Stimulated activated CD4-positive, alpha-beta T cell treated with anti-CD3 and anti-CD28 coated beads, Interleukin-4, amount 100 ng/mL, for 48 hours (primary cell): Measurements from ENCODE around the gene MMEL1.
A peak's percentile ranks its signal among the peaks of the same experiment; 100 is the strongest.
"Not testable (repeated sequence)": the region's sequence is repeated elsewhere in the genome, so short reads cannot be mapped to it uniquely, and the experiment has no call there.

ENCODE experiments used
- DNase-seq, 2 donors: peaks; one replicate each; pipeline ENCODE4 v3.0.0-alpha.2; 2020; ENCODE audit warnings: low read depth in 2 of 2

MMEL1 gene

GRCh38 chr1:2557482-2558400 is 75.1 kb downstream of the MMEL1 start:
- DNase-seq = no peak

GRCh38 chr1:2556678-2557481 is 75.9 kb downstream of the MMEL1 start:
- no peak for DNase-seq

- peak; percentile 53 to 58 for DNase-seq
Measured at GRCh38 chr1:2556277-2556677, 76.5 kb downstream of the MMEL1 start, which contains the start of gene TNFRSF14. Gene TNFRSF14 (plus strand): TSS chr1:2556371. CDS start chr1:2556665, 294 bp downstream.

GRCh38 chr1:2555634-2556276 is 77.1 kb downstream of the MMEL1 start:
- peak; percentile 73 to 75 for DNase-seq

GRCh38 chr1:2554621-2555387 is 78.0 kb downstream of the MMEL1 start:
- DNase-seq = no peak

- no peak for DNase-seq
Measured at GRCh38 chr1:2553871-2554620, 78.8 kb downstream of the MMEL1 start.

- DNase-seq = not testable (repeated sequence)
Measured at GRCh38 chr1:2553076-2553475, 79.7 kb downstream of the MMEL1 start.

GRCh38 chr1:2552189-2552588 is 80.6 kb downstream of the MMEL1 start:
- DNase-seq = no peak

- DNase-seq = not testable (repeated sequence)
Measured at GRCh38 chr1:2551544-2551943, 81.3 kb downstream of the MMEL1 start.

- DNase-seq = not testable (repeated sequence)
Measured at GRCh38 chr1:2550309-2550861, 82.4 kb downstream of the MMEL1 start.

- DNase-seq = not testable (repeated sequence)
Measured at GRCh38 chr1:2549367-2550029, 83.3 kb downstream of the MMEL1 start.

GRCh38 chr1:2548068-2548589 is 84.7 kb downstream of the MMEL1 start:
- peak; percentile 80 to 82 for DNase-seq

- DNase-seq = peak in 1 of 2 donors; percentile 49
Measured at GRCh38 chr1:2547210-2548067, 85.4 kb downstream of the MMEL1 start.

- peak; percentile 76 to 78 for DNase-seq
Measured at GRCh38 chr1:2546515-2547209, 86.2 kb downstream of the MMEL1 start.

GRCh38 chr1:2545754-2546514 is 86.9 kb downstream of the MMEL1 start:
- DNase-seq = peak; percentile 74 to 79

- no peak for DNase-seq
Measured at GRCh38 chr1:2544875-2545640, 87.8 kb downstream of the MMEL1 start.
